Naive thymus-derived CD8-positive, alpha-beta T cell (primary cell): Measurements from ENCODE around the gene FOXRED2. TPM values are rescaled to one million over a fixed set of nuclear protein-coding genes. Genes with fewer than 3 reads are reported as not detected.
A peak's percentile ranks its signal among the peaks of the same experiment; 100 is the strongest.

ENCODE experiments used
- ATAC-seq, 2 donors: fragments of 150-1000 bp; cut with Tn5 transposase in 1 of 2; sonication (Bioruptor Pico), chemical (Tn5 transposase) in 1 of 2; 1 replicate in 1 of 2; 2 replicates in 1 of 2; pipeline ENCODE4 v1.10.0; 2021; ENCODE audit warnings: mild to moderate bottlenecking in 2 of 2, moderate library complexity in 2 of 2
- POLR2A ChIA-PET: fragments of 350-600 bp; sonication (Branson Sonifier 250); formaldehyde crosslinking; loops from one replicate; lab custom pipeline; 2021; ENCODE audit warnings: antibody characterized with exemption; lab: Charles Lee
- DNase-seq, 10 donors: peaks; one replicate each; pipeline versions ENCODE4 v3.0.0 to v3.0.0-alpha.2; 2020 to 2022
- H3K27ac Mint-ChIP-seq, 10 donors: one replicate each; pipeline ENCODE4 v1.8.0; 2020 to 2022; ENCODE audit warnings: mild to moderate bottlenecking in 10 of 10, mixed read lengths in 10 of 10, moderate library complexity in 4 of 10, inconsistent platforms in 1 of 10
- H3K27me3 Mint-ChIP-seq, 5 donors: one replicate each; pipeline ENCODE4 v1.8.0; 2021 to 2022; ENCODE audit warnings: mixed read lengths in 5 of 5
- H3K36me3 Mint-ChIP-seq, 3 donors: one replicate each; pipeline ENCODE4 v1.8.0; 2020 to 2022; ENCODE audit warnings: mixed read lengths in 3 of 3, mild to moderate bottlenecking in 2 of 3, inconsistent platforms in 1 of 3
- H3K4me1 Mint-ChIP-seq, 4 donors: one replicate each; pipeline ENCODE4 v1.8.0; 2021 to 2022; ENCODE audit warnings: mixed read lengths in 4 of 4
- H3K4me3 Mint-ChIP-seq, 10 donors: one replicate each; pipeline ENCODE4 v1.8.0; 2020 to 2022; ENCODE audit warnings: mild to moderate bottlenecking in 10 of 10, mixed read lengths in 10 of 10, moderate library complexity in 6 of 10, inconsistent platforms in 1 of 10
- H3K9me3 Mint-ChIP-seq, 9 donors: one replicate each; pipeline ENCODE4 v1.8.0; 2020 to 2022; ENCODE audit warnings: mixed read lengths in 9 of 9, mild to moderate bottlenecking in 3 of 9, inconsistent platforms in 1 of 9, moderate library complexity in 1 of 9
- polyA plus RNA-seq, 3 donors: library from polyadenylated mRNA; unstranded; fragments of 300-500 nt; fragmentation: Illumina TruSeq; gene quantifications; one replicate each; pipeline ENCODE4 v1.2.3, GENCODE V29; 2021
- total RNA-seq, 8 experiments: library from RNA in 2 of 8; stranded (reverse) in 2 of 8; gene quantifications; one replicate each; pipeline ENCODE4 v1.2.3 and lab custom pipeline; 2021 to 2026

FOXRED2 gene
- total and polyA plus RNA-seq, 5 experiments from 2014 or later = 1.8 to 6.8 (median 6.7) TPM

DNA sequence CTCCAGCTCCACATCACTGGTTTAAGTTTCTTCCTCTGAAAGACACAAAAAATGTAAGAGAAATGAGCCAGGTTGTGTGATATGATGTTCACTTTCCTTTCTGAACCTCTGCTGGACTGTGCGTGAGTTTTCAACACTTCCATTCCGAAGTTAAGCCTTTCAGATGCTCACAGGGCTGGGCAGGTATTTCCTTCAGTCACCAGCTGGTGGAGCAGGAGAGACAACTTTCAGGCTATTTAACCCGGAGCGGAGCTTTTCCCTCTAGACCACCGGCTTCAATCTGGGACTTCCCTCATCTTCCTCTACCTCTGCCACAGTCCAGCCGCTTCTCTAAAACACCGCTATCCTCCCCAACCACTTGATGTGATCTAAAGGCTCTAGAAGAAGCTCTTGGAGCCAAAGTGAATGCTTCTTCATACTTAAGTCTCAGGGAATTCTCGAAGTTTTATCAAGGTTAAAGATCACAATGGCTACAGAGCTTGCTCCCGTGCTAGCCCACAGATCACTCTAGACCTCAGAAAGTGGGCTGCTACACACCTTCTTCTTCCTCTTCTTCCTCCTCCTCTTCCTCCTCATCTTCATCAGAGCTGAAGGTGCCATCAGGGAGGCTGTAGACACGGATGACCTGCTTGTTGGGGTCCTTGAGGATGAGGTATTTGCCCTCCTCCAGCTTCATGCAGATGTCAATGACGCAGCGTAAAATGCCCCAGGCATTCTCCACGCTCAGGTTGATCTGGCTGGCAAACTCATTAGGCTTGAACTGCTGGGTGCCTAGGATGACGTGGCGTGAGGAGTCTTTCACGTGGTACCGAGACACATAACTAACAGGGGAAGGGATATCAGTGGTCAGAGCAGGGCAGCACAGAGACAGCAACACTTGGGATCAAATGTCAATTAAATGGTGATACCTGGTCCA lies 4.4 kb upstream of the FOXRED2 start:
- Mint-ChIP-seq H3K4me3 (no peak overlapping the region), H3K4me1 (peaks cover 11 to 22% (median 17%) of the 10 kb centered on the region in 4 donors), H3K27me3 (no peaks in the 10 kb centered on the region), H3K36me3 (peaks cover 17 to 63% (median 27%) of the 10 kb centered on the region in 3 donors), H3K27ac (peak overlapping the region; percentile 27 to 92 (median 80)), H3K9me3 (no peaks in the 10 kb centered on the region)
- POLR2A ChIA-PET = interaction anchor here (0.5 to 2.4 kb wide), 5 partner anchors 12 to 101 kb away, joined by 3 to 13 read pairs (median 5); partner anchors contain the start of gene EIF3D
- ATAC-seq (peak in 1 of 2 donors; percentile 29), DNase-seq (peak in 5 of 10 donors; percentile 34 to 42 (median 40))

DNA sequence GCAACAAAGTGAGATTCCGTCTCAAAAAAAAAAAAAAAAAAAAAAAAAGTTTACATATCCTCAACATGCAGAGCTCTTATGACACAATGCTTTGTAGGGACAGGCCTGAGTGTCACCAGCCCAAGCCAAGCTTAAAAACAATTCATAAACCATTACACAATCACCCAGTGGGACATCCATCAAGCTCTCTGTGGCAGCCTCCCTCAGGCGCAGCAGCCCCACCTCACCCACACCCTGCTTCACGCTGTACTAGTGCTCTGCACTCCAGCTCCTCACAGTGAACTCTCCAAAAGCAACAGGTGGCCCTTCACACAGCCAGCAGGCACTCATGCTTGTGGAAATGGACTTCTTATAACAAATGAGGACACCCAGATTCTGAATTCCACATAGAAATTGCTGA lies 3.5 kb upstream of the FOXRED2 start:
- Mint-ChIP-seq H3K9me3 (no peaks in the 10 kb centered on the region), H3K4me3 (peak overlapping the region in 1 of 10 donors; percentile 21), H3K36me3 (peaks cover 17 to 55% (median 21%) of the 10 kb centered on the region in 3 donors), H3K27ac (peak overlapping the region in 6 of 10 donors; percentile 15 to 86 (median 71)), H3K27me3 (no peaks in the 10 kb centered on the region), H3K4me1 (peaks cover 10 to 26% (median 19%) of the 10 kb centered on the region in 4 donors)
- no peak for DNase-seq
- no peak for ATAC-seq
- POLR2A ChIA-PET = interaction anchor here (0.6 to 2.4 kb wide), 4 partner anchors 13 to 79 kb away, joined by 5 to 13 read pairs (median 6); partner anchors contain the start of gene EIF3D

DNA sequence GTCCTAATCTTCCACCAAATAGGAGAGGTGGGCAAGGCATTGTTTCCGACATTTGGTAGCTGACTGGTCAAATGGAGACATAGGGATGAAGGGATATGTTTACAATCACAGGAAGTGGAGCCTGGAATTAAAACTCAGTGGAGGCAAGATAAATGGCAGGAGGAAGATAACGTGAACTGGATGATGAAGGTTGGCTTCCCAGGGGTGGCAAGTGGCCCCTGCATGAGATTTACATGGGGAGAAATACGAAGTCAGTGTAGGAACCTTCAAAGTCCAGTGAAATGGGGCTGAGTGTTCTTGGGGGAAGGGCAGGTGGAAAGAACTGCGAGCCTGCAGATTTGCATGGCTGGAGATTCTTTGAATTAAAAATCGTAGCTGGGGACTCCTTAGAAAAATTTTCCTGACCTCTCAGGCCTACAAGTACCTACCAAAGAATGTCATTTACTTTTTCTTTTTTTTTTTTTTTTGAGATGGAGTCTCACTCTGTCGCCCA lies 724 bp upstream of the FOXRED2 start:
- Mint-ChIP-seq H3K9me3 (no peaks in the 10 kb centered on the region), H3K36me3 (peaks cover 5 to 35% (median 16%) of the 10 kb centered on the region in 3 donors), H3K27ac (peak overlapping the region in 9 of 10 donors; percentile 17 to 92 (median 74)), H3K4me3 (peak overlapping the region; percentile 16 to 81 (median 76)), H3K4me1 (peaks cover 13 to 31% (median 19%) of the 10 kb centered on the region in 4 donors), H3K27me3 (no peaks in the 10 kb centered on the region)
- DNase-seq (no peak), ATAC-seq (no peak)
- POLR2A ChIA-PET = interaction anchor here (0.7 to 3.2 kb wide), 15 partner anchors 9 to 383 kb away, joined by 3 to 30 read pairs (median 4); partner anchors contain the start of genes EIF3D, MYH9 and TXN2

DNA sequence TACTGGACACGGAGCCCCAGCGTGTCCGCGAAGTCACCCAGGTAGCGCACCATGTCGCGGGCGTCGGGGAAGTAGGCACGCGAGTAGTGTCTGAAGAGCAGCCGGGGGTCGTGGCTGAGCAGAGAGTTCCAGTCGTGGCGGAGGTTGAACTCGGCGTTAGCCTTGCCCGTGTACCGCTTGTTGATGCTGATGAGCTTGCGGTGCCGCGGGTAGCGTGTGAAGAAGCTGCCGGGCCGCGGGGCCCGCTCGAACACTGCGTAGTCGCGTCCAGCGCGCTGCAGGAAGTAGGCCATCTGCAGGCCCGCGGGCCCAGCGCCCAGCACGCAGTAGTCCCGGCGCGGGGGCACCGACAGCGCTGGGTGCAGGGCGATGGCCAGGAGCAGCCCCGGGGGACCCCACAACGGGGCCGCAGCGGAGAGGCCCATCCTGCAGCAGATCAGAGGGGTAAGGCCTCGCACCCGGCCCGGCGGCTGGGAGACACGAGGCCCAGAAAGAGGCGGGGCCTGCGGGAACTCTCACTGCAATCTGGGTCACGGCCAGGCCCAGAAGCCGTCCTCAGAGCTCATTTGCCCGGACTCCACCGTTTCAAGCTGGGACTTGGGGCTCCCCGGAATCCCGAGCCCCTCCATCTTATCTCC lies 723 bp downstream of the FOXRED2 start:
- peak overlapping the region in 2 of 10 donors; percentile 15 to 88 for H3K27ac Mint-ChIP-seq
- H3K4me1 Mint-ChIP-seq = peaks cover 9 to 26% (median 15%) of the 10 kb centered on the region in 4 donors
- H3K4me3 Mint-ChIP-seq = peak overlapping the region; percentile 46 to 82 (median 68)
- ATAC-seq (no peak), DNase-seq (no peak)
- H3K27me3 Mint-ChIP-seq = no peaks in the 10 kb centered on the region
- no peaks in the 10 kb centered on the region for H3K9me3 Mint-ChIP-seq
- POLR2A ChIA-PET = interaction anchor here (1.0 to 3.2 kb wide), 7 partner anchors 8 to 121 kb away, joined by 3 to 30 read pairs (median 4); partner anchors contain the start of genes EIF3D and TXN2
- peaks cover 0 to 24% (median 11%) of the 10 kb centered on the region in 3 donors for H3K36me3 Mint-ChIP-seq

- Mint-ChIP-seq H3K27ac (no peak overlapping the region), H3K27me3 (no peaks in the 10 kb centered on the region), H3K36me3 (peaks cover 0 to 25% (median 9%) of the 10 kb centered on the region in 3 donors), H3K9me3 (no peaks in the 10 kb centered on the region), H3K4me1 (peaks cover 0 to 8% (median 4%) of the 10 kb centered on the region in 4 donors), H3K4me3 (no peak overlapping the region)
- POLR2A ChIA-PET = interaction anchor here (0.5 to 2.2 kb wide), 2 partner anchors 9 to 10 kb away, joined by 4 read pairs; partner anchors contain the start of gene FOXRED2
- DNase-seq (no peak), ATAC-seq (no peak)
Observed at GRCh38 chr22:36497910-36498665, 8.8 kb downstream of the FOXRED2 start.

DNA sequence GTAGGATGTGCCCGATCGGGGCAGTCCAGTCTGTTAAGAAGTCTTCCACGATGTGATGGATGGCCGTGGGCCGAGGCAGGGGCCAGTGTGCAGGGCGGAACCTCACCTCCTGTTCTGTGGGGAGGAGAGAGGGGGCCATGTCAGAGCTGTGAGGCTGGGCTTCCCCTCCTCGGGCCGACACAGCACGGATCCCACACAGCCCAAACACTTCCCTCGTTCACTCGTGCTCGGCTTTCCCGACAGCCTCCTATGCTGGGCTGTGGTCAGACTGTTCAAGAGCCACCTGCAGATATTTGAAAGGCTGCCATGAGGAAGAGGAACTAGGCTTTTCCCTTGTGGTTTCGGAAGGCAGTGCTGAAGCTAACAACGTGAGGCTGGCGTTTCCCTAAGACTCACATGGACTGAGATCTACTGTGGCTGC lies 13.1 kb downstream of the FOXRED2 start:
- Mint-ChIP-seq H3K27me3 (no peaks in the 10 kb centered on the region), H3K36me3 (peaks cover 0 to 31% (median 11%) of the 10 kb centered on the region in 3 donors), H3K4me1 (peaks cover 0 to 17% (median 6%) of the 10 kb centered on the region in 4 donors), H3K4me3 (peak overlapping the region in 2 of 10 donors; percentile 0 to 47), H3K27ac (peak overlapping the region in 3 of 10 donors; percentile 19 to 35 (median 33)), H3K9me3 (no peaks in the 10 kb centered on the region)
- ATAC-seq (peak; percentile 48 to 54), DNase-seq (peak in 1 of 10 donors; percentile 25)
- POLR2A ChIA-PET = interaction anchor here (1.7 kb wide), 1 partner anchor 13 kb away, joined by 3 read pairs; the partner anchor contains the start of gene FOXRED2

DNA sequence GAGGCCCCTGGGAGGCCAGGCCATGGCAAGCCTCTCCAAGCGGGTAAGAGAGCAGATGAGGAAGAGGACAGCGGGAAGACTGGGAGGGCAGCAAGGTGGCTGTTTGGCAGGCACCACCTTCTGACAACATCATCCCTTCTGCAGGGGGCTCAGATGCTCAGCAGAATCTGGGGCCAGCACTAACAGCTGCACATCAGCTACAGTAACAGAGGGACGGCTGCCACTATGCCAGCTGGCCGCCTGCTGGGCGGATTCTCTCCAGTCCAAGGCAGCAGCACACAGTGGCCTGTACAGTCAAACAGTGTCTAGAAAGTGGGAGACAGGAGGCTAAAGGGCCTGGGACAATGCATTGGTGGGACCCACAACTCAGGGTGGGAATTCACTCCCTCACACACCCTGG lies 14.7 kb downstream of the FOXRED2 start:
- Mint-ChIP-seq H3K4me3 (no peak overlapping the region), H3K4me1 (peaks cover 0 to 17% (median 6%) of the 10 kb centered on the region in 4 donors), H3K27me3 (no peaks in the 10 kb centered on the region), H3K9me3 (no peaks in the 10 kb centered on the region), H3K27ac (peak overlapping the region in 1 of 10 donors; percentile 69), H3K36me3 (peaks cover 0 to 26% (median 8%) of the 10 kb centered on the region in 3 donors)
- DNase-seq = no peak
- ATAC-seq = no peak
- POLR2A ChIA-PET = interaction anchor here (0.5 to 1.7 kb wide), 2 partner anchors 15 to 26 kb away, joined by 3 read pairs; partner anchors contain the start of gene FOXRED2

- Mint-ChIP-seq H3K4me1 (peaks cover 6 to 17% (median 8%) of the 10 kb centered on the region in 4 donors), H3K4me3 (no peak overlapping the region), H3K36me3 (peaks cover 0 to 18% (median 8%) of the 10 kb centered on the region in 3 donors), H3K27me3 (no peaks in the 10 kb centered on the region), H3K27ac (no peak overlapping the region), H3K9me3 (no peaks in the 10 kb centered on the region)
- POLR2A ChIA-PET = no interaction called here
- no peak for ATAC-seq
- DNase-seq = no peak
Observed at GRCh38 chr22:36491155-36491554, 15.7 kb downstream of the FOXRED2 start.

DNA sequence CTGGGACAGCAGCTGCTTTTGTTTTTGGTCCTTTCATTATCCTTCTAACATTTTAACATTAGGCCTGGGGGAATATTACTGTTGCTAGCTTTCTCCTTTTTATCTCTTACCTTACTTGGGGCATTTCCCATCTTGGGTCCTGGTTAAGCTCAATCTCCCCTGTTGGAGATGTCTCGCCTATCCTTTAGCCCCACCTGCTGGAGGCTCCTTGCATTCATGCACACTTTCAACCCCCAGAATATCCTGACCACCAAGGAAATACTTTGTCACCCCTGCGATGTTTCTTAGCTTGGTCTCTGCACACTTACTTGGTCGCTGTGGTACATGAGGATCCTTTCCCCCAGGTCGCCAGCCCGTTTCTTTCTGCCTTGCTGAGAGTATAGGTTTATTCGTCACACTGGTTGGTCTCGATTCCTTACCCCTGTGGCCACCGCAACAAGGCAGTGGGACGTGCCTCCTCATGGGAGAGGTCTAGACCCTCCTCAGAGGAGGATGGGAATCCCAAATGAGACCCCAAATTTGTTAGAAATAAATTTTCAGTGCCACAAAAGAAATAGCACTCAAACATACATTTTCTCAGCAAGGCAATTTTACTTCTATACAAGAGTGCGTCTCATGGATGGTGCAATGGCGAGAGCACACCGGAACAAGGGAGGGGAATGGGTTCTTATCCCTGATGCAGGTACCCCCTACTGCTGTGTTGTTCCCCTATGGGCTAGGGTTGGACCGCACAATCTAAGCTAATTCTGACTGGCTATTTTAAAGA lies 20.0 kb downstream of the FOXRED2 start:
- H3K9me3 Mint-ChIP-seq = no peaks in the 10 kb centered on the region
- H3K27ac Mint-ChIP-seq = peak overlapping the region in 1 of 10 donors; percentile 0
- peaks cover 8 to 13% (median 10%) of the 10 kb centered on the region in 4 donors for H3K4me1 Mint-ChIP-seq
- no peaks in the 10 kb centered on the region for H3K27me3 Mint-ChIP-seq
- no peak for ATAC-seq
- no peak overlapping the region for H3K4me3 Mint-ChIP-seq
- DNase-seq = peak; percentile 47 to 83 (median 64)
- POLR2A ChIA-PET = interaction anchor here (2.9 kb wide), 1 partner anchor 20 kb away, joined by 10 read pairs; the partner anchor contains the start of gene FOXRED2
- H3K36me3 Mint-ChIP-seq = peaks cover 0 to 6% (median 2%) of the 10 kb centered on the region in 3 donors

DNA sequence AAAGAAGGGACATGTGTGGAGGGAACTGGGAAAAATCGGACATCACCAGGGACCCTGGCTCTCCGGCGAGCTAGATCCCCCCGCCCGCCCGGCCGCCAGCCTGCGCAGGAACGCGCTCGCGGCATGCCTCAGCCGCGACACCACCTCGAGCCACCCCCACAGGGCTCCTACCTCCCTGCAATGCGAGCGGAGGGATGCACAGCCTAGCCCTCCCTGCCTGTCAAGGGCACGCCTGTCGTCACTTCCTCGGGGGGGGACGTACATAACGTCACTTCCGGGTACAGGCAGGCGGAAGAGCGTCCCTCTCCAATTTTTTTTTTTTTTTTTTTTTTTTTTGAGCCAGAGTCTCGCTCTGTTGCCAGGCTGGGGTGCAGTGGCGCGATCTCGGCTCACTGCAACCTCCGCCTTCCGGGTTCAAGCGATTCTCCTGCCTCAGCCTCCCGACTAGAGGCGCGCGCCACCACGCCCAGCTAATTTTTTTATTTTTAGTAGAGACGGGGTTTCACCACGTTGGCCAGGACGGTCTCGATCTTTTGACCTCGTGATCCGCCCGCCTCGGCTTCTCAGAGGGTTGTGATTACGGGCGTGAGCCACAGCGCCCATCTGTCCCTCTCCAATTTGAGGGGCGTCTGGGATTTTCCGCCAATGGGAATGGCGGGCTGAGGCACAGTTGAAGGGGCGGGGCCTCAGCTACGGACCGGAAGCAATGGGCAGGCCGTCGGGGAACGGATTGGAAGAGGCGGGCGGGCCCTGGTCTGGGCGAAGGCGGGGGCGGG lies 25.3 kb downstream of the FOXRED2 start, which contains the start of gene TXN2:
TSS of gene TXN2 (minus strand) at position 248 of the 776 bp plus-strand sequence. CDS start 803 bp downstream, outside the sequence.
- ATAC-seq (peak; percentile 89), DNase-seq (peak; percentile 91 to 99 (median 98))
- Mint-ChIP-seq H3K27ac (peak within 1 kb of the TSS; percentile 90 to 99 (median 97)), H3K4me1 (peaks cover 17 to 33% (median 21%) of the 10 kb centered on the region in 4 donors), H3K9me3 (no peaks in the 10 kb centered on the region), H3K27me3 (no peaks in the 10 kb centered on the region), H3K4me3 (peak within 1 kb of the TSS; percentile 91 to 98 (median 96)), H3K36me3 (peaks cover 0 to 38% (median 6%) of the 10 kb centered on the region in 3 donors)
- POLR2A ChIA-PET = interaction anchor here (0.7 to 2.9 kb wide), 31 partner anchors 10 to 323 kb away, joined by 3 to 28 read pairs (median 4); partner anchors contain the start of genes APOL2, EIF3D, FOXRED2 and MYH9
